MCF 10A (cell line): Measurements from ENCODE around the gene HDAC3. TPM values are rescaled to one million over a fixed set of nuclear protein-coding genes. Genes with fewer than 3 reads are reported as not detected.

ENCODE experiments used
- BruUV-seq: library from RNA; stranded (reverse); fragments of 400-500 nt; replicated peaks from 2 replicates; lab custom pipeline; 2021; lab: Mats Ljungman, UMichigan
- CTCF ChIA-PET: fragments of 300-600 bp; sonication (Branson Sonifier 250); formaldehyde crosslinking; extraction: SDS; loops from one replicate; lab custom pipeline; 2021; ENCODE audit warnings: antibody characterized with exemption, inconsistent platforms; lab: Yijun Ruan, JAX
- POLR2A ChIA-PET: fragments of 300-600, 350-650 bp; sonication (Branson Sonifier 250); formaldehyde crosslinking; extraction: SDS; loops from one replicate; lab custom pipeline; 2020; ENCODE audit warnings: antibody characterized with exemption, inconsistent platforms; lab: Yijun Ruan, JAX
- DNase-seq: peaks from one replicate; pipeline ENCODE4 v3.0.0-alpha.2; 2018; ENCODE audit not compliant: unreplicated experiment
- H3K27ac Mint-ChIP-seq: one replicate; pipeline ENCODE4 v1.8.0; 2022; ENCODE audit warnings: mild to moderate bottlenecking, low read depth, mixed read lengths; ENCODE audit not compliant: unreplicated experiment
- H3K27me3 Mint-ChIP-seq: one replicate; pipeline ENCODE4 v1.8.0; 2022; ENCODE audit warnings: mixed read lengths; ENCODE audit not compliant: insufficient read depth, unreplicated experiment
- H3K36me3 Mint-ChIP-seq: one replicate; pipeline ENCODE4 v1.8.0; 2022; ENCODE audit warnings: mild to moderate bottlenecking, moderate library complexity, mixed read lengths; ENCODE audit not compliant: insufficient read depth, unreplicated experiment
- H3K4me1 Mint-ChIP-seq: one replicate; pipeline ENCODE4 v1.8.0; 2022; ENCODE audit warnings: mixed read lengths; ENCODE audit not compliant: insufficient read depth, unreplicated experiment
- H3K4me3 Mint-ChIP-seq: one replicate; pipeline ENCODE4 v1.8.0; 2022; ENCODE audit warnings: mild to moderate bottlenecking, moderate library complexity, mixed read lengths; ENCODE audit not compliant: unreplicated experiment
- H3K9me3 Mint-ChIP-seq: one replicate; pipeline ENCODE4 v1.8.0; 2022; ENCODE audit warnings: mixed read lengths; ENCODE audit not compliant: unreplicated experiment
- intact Hi-C: fragments of 100-400 bp; cut with micrococcal nuclease; formaldehyde crosslinking; loops from 2 replicates; pipeline ENCODE4 v1.14.1; 2022
- total RNA-seq: library from RNA; stranded (reverse); gene quantifications from 2 replicates; pipeline ENCODE4 v1.2.3, GENCODE V29; 2022
- TF ChIP-seq, protein P1 (sequence below): fragments of 200-600 bp; IDR thresholded peaks from one replicate; pipeline ENCODE4 v1.8.0; 2022; ENCODE audit warnings: antibody characterized with exemption, mild to moderate bottlenecking; ENCODE audit not compliant: unreplicated experiment

HDAC3 gene
- total RNA-seq, 1 experiment from 2014 or later = 83.5 TPM

DNA sequence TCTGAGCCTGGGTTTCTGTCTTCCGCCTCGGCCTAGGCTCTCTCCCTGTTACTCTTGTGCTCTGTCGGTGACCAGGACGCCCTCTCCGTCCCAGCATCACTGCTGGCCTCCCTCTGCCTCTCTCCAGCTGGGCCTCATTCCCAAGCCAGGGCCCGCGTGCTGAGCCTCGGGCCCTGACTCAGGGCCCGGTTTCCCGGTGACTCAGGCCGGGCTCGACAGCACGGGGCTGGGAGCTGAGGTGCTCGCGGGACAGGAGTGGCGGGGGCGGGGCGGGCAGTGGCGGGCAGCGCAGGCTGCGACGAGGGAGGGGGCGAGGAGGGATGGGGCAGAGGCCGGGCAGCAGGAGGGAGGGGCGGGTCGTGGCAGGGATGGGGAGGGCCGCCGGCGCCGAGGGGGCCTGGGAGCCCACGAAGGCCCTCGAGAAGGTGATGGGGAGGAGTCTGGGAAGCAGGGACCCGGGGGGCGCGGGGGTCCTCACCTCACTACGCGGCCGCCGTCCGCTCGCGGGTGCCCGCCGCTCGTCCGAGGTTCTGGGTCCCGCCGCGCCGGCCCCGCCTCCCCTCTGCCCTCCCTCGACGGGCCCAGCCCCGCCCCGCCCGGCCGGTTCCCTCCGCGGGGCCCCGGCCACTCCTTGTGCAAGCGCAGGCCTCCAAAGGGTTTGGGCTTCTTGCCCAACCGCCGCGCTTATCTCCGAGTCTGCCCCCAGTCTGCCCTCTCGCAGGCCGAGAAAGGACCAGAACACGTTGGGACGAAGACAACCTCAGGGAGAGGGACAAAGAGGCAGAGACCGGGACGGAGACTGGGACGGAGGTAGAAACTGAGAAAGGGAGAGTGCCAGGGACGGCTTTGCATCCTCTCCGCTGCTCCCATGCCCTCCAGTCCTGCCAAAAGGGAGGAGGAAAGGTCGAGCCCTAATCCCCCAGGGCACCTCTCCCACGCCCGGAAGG is 45.3 kb upstream of the HDAC3 start, which contains the start of gene ARAP3:
ARAP3 (minus strand) TSS at position 536 of the 947 bp plus-strand sequence. CDS start 1,744 bp downstream, outside the sequence.
- Mint-ChIP-seq H3K27me3 (no peaks in the 10 kb centered on the region), H3K27ac (peak within 1 kb of the TSS; percentile 93)
- CTCF ChIA-PET = interaction anchor here (0.6 to 5.1 kb wide), 10 partner anchors 11 to 773 kb away, joined by 3 to 51 read pairs (median 8); partner anchors contain the start of genes PCDH1 and RNF14

DNA sequence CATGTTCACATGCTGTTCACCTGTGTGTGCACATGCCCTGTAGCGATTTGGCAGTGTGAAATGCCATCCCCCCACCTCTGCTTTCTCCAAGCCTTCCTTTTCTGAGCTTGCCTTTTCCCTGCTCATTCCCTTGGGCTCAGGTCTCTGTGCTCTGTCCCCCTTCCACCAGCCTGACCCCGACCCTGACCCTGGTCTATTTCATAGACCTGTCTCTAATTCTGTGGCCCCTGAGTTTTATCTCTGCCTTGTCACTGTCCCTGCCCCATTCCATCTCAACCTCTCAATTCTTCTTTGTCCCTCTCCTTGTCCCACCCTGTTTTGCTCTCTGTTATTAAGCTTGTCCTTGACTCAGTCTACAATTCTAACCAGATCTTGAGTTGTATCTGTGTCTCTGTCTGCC is 44.6 kb upstream of the HDAC3 start:
- TSS peak; percentile 61 for BruUV-seq

More for the DNA sequence above, 45.3 kb upstream of the HDAC3 start, which contains the start of gene ARAP3:
- BruUV-seq = no TSS peak
- Mint-ChIP-seq H3K4me1 (peaks cover 14% of the 10 kb centered on the region), H3K4me3 (peak within 1 kb of the TSS; percentile 76), H3K9me3 (no peaks in the 10 kb centered on the region), H3K36me3 (peaks cover 8% of the 10 kb centered on the region)
- POLR2A ChIA-PET = interaction anchor here (0.7 to 3.4 kb wide), 16 partner anchors 9 to 427 kb away, joined by 3 to 31 read pairs (median 3); partner anchors contain the start of genes DELE1, FCHSD1, HDAC3 and PCDH1
- peak; percentile 93 for DNase-seq
- intact Hi-C loops = no loop called here
- TF ChIP-seq, protein P1, sequence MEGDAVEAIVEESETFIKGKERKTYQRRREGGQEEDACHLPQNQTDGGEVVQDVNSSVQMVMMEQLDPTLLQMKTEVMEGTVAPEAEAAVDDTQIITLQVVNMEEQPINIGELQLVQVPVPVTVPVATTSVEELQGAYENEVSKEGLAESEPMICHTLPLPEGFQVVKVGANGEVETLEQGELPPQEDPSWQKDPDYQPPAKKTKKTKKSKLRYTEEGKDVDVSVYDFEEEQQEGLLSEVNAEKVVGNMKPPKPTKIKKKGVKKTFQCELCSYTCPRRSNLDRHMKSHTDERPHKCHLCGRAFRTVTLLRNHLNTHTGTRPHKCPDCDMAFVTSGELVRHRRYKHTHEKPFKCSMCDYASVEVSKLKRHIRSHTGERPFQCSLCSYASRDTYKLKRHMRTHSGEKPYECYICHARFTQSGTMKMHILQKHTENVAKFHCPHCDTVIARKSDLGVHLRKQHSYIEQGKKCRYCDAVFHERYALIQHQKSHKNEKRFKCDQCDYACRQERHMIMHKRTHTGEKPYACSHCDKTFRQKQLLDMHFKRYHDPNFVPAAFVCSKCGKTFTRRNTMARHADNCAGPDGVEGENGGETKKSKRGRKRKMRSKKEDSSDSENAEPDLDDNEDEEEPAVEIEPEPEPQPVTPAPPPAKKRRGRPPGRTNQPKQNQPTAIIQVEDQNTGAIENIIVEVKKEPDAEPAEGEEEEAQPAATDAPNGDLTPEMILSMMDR = no peak

DNA sequence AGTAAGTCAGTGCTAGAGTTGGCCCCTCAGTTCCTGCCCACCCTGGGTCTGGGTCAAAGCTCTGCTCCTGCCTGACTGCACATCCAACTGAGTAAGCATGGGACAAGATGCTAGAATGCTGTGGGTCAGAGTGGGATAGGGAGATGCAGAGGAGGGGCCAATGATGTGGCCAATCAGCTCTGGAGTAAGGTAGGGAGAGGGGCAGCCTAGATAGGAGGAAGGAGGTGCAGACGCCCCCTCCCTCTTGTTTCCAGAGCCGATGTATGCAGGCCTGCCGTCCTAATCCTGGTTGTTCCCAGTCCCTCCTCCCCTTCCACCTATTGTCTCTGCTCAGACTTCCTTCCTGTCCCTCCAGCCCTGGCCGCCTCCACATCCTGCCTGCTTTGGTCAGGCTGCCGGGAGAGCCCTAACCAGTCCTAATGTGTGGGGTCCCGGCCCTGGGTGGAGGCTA is 44.1 kb upstream of the HDAC3 start:
- Mint-ChIP-seq H3K4me1 (peaks cover 14% of the 10 kb centered on the region), H3K27me3 (no peaks in the 10 kb centered on the region), H3K36me3 (peaks cover 8% of the 10 kb centered on the region), H3K4me3 (peak overlapping the region; percentile 76), H3K27ac (peak overlapping the region; percentile 93), H3K9me3 (no peaks in the 10 kb centered on the region)
- POLR2A ChIA-PET = interaction anchor here (0.6 to 3.4 kb wide), 13 partner anchors 11 to 429 kb away, joined by 3 to 31 read pairs (median 4); partner anchors contain the start of genes DELE1, FCHSD1, HDAC3 and PCDH1
- TF ChIP-seq, protein P1 = no peak
- CTCF ChIA-PET = interaction anchor here (0.6 to 5.1 kb wide), 7 partner anchors 12 to 1508 kb away, joined by 3 to 51 read pairs (median 8); partner anchors contain the start of genes PCDH1 and RNF14
- peak; percentile 79 for DNase-seq
- intact Hi-C loops = no loop called here
- BruUV-seq = no TSS peak

More for the DNA sequence above, 44.6 kb upstream of the HDAC3 start:
- Mint-ChIP-seq H3K36me3 (peaks cover 8% of the 10 kb centered on the region), H3K27me3 (no peaks in the 10 kb centered on the region), H3K4me3 (peak overlapping the region; percentile 76), H3K27ac (peak overlapping the region; percentile 93), H3K4me1 (peaks cover 14% of the 10 kb centered on the region), H3K9me3 (no peaks in the 10 kb centered on the region)
- POLR2A ChIA-PET = interaction anchor here (0.6 to 3.4 kb wide), 15 partner anchors 10 to 428 kb away, joined by 3 to 31 read pairs (median 3); partner anchors contain the start of genes DELE1, FCHSD1, HDAC3 and PCDH1
- CTCF ChIA-PET = interaction anchor here (0.6 to 5.1 kb wide), 8 partner anchors 10 to 773 kb away, joined by 3 to 51 read pairs (median 8); partner anchors contain the start of genes PCDH1 and RNF14
- intact Hi-C loops = no loop called here
- TF ChIP-seq, protein P1 = no peak
- no peak for DNase-seq
